Caki2 (cell line): Measurements from ENCODE around the gene RPTN. TPM values are rescaled to one million over a fixed set of nuclear protein-coding genes. Genes with fewer than 3 reads are reported as not detected.

Experiments
- total RNA-seq: library from RNA; depleted of rRNA; stranded (reverse); fragments of >200 nt; shearing (Covaris generic); gene quantifications from 2 replicates; pipeline ENCODE4 v1.2.3, GENCODE V29; 2014; ENCODE audit warnings: low replicate concordance; rRNA removed

The RPTN gene
- total RNA-seq, 1 experiment from 2014 or later, result not detected

Other genes with a start within 250 kb of the RPTN start
- gene THEM4, start 249.7 kb downstream of the RPTN start, total RNA-seq, result 17.8 and 18.4 TPM in 2 replicates
- 456 and 483 TPM in 2 replicates for gene S100A10, start 165.4 kb downstream of the RPTN start, total RNA-seq
- 309 and 455 TPM in 2 replicates for gene S100A11, start 122.2 kb downstream of the RPTN start, total RNA-seq
- gene TCHHL1, start 70.2 kb downstream of the RPTN start, total RNA-seq, result not detected in 2 replicates
- not detected in 2 replicates for gene TCHH, start 43.8 kb downstream of the RPTN start, total RNA-seq
- gene HRNR, start 65.0 kb upstream of the RPTN start, total RNA-seq, result not detected in 2 replicates
- not detected in 2 replicates for gene FLG, start 166.0 kb upstream of the RPTN start, total RNA-seq
- not detected in 2 replicates for gene FLG2, start 200.8 kb upstream of the RPTN start, total RNA-seq